Upper lobe of left lung (tissue), 6 donors: ENCODE measurements around the gene FAM169A. TPM values are rescaled to one million over a fixed set of nuclear protein-coding genes. Genes with fewer than 3 reads are reported as not detected.
"Not testable (repeated sequence)": the region's sequence is repeated elsewhere in the genome, so short reads cannot be mapped to it uniquely, and the experiment has no call there.

Experiments
- ATAC-seq, 2 donors: fragments of 200-7000 bp; cut with Tn5 transposase; one replicate each; pipeline ENCODE4 v1.9.1; 2022; ENCODE audit warnings: mild to moderate bottlenecking in 2 of 2, moderate library complexity in 2 of 2; ENCODE audit not compliant: low FRiP score in 2 of 2
- DNase-seq, 2 donors: peaks; one replicate each; pipeline ENCODE4 v3.0.0-alpha.2; 2019 to 2020
- H3K27ac ChIP-seq, 4 donors: fragments of 200-600 bp; sonication (generic); one replicate each; pipeline ENCODE4 v1.5.1; 2016 to 2019
- H3K27me3 ChIP-seq, 4 donors: fragments of 200-600 bp; sonication (generic); one replicate each; pipeline ENCODE4 v1.5.1; 2017 to 2019
- H3K36me3 ChIP-seq, 4 donors: fragments of 200-600 bp; sonication (generic); one replicate each; pipeline ENCODE4 v1.5.1; 2016 to 2019
- H3K4me1 ChIP-seq, 4 donors: fragments of 200-600 bp; sonication (generic); one replicate each; pipeline ENCODE4 v1.5.1; 2018 to 2019
- H3K4me3 ChIP-seq, 4 donors: fragments of 200-600 bp; sonication (generic); one replicate each; pipeline ENCODE4 v1.5.1; 2017 to 2019; ENCODE audit warnings: mild to moderate bottlenecking in 2 of 4, moderate library complexity in 1 of 4
- H3K9me3 ChIP-seq, 4 donors: fragments of 200-600 bp; sonication (generic); one replicate each; pipeline ENCODE4 v1.5.1; 2018 to 2019
- EP300 ChIP-seq, 4 donors: sonication (generic); formaldehyde crosslinking; IDR thresholded peaks; one replicate each; pipeline ENCODE4 v1.5.1; 2017; ENCODE audit warnings: antibody characterized with exemption in 4 of 4, control low read depth in 2 of 4
- POLR2A ChIP-seq, 4 donors: fragments of 450-650 bp; IDR thresholded peaks; one replicate each; pipeline ENCODE4 v1.5.1; 2016 to 2017; ENCODE audit warnings: antibody characterized with exemption in 4 of 4, mild to moderate bottlenecking in 2 of 4
- POLR2AphosphoS5 ChIP-seq, 2 donors: sonication (generic); formaldehyde crosslinking; IDR thresholded peaks; one replicate each; pipeline ENCODE4 v1.5.1; 2017; ENCODE audit warnings: antibody characterized with exemption in 2 of 2
- WGBS, 2 donors: methylation state at CpG; one replicate each; pipeline ENCODE4 v1.1.5; 2017 to 2018; 5-methylcytosine and 5-hydroxymethylcytosine counted together
- small RNA-seq, 4 donors: library from RNA; depleted of rRNA; stranded (forward); fragments of <200 nt; gene quantifications; one replicate each; pipeline ENCODE3, GENCODE V24; 2016
- total RNA-seq, 6 donors: library from RNA; depleted of rRNA in 4 of 6; stranded (reverse); fragments of >200 nt in 4 of 6; gene quantifications; one replicate each; pipeline versions ENCODE4 v1.1.0 to v1.2.1, GENCODE V29; 2016 to 2021
- TF ChIP-seq, protein P1 (sequence below), 6 experiments: fragments of 450-650 bp in 4 of 6; fragments of 200-600 bp in 2 of 6; sonication (generic) in 2 of 6; IDR thresholded peaks; one replicate each; pipeline ENCODE4 v1.5.1; 2016 to 2019; ENCODE audit warnings: antibody characterized with exemption in 6 of 6
- donor health status: DM: no; HTN: no; CAD: no; lungs with moderate emphysema.
- donor health status: DM: no; HTN: yes; CAD: no; lungs with severe emphysema.

Gene FAM169A
- total RNA-seq, 6 donors from 2014 or later = 0.11 to 1.4 (median 1.1) TPM

DNA sequence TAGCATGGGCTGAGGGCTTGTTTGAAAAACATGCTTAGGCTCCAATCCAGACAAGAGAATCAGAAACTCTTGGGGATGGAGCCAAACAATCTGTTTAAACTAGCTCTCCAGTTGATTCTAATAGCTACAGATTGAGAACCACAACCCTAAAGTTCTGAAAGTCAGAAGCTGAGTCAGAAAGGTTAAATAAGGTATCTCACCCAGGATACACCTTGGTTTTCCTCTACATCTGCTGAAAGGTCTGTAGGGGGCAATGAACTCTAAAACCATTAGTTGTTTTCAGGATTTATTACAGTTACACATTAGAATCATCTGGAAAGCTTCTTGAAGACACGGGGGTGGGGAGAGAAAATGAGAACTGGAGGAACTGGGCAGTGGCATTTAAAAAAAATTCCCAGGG, 104.9 kb downstream of the FAM169A start:
- no peak for TF ChIP-seq POLR2AphosphoS5 (IDR thresholded peaks at IDR 0.05)
- 83 to 89% methylated on average over 1 of the region's 1 CpG for WGBS, 2 donors
- H3K27me3 ChIP-seq = no peaks in the 10 kb centered on the region
- no peak for ATAC-seq
- no peak for DNase-seq
- H3K9me3 ChIP-seq = no peaks in the 10 kb centered on the region
- H3K27ac ChIP-seq = no peak overlapping the region
- H3K36me3 ChIP-seq = peaks cover 5 to 54% (median 21%) of the 10 kb centered on the region in 4 donors
- H3K4me3 ChIP-seq = no peak overlapping the region
- peaks cover 14 to 17% (median 15%) of the 10 kb centered on the region in 4 donors for H3K4me1 ChIP-seq

DNA sequence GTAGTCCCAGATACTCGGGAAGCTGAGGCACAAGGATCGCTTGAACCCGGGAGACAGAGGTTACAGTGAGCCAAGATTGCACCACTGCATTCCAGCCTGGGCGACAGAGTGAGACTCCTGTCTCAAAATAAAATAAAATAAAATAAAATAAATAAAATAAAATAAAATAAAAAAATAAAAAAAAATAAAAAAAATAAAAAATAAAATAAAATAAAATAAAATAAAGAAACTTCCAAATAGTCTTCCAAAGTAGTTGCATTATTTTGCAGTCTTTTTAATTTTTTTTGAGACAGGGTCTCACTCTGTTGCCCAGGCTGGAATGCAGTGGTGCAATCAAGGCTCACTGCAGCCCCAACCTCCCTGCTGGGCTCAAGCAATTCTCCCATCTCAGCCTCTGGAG, 117.4 kb downstream of the FAM169A start:
- H3K4me3 ChIP-seq, DNase-seq, H3K27me3 ChIP-seq, H3K9me3 ChIP-seq, ATAC-seq, H3K27ac ChIP-seq, H3K4me1 ChIP-seq: not testable (repeated sequence)
- WGBS, 2 donors = 95 to 100% methylated on average over 4 of the region's 4 CpGs
- peaks cover 4 to 63% (median 34%) of the 10 kb centered on the region in 4 donors for H3K36me3 ChIP-seq

DNA sequence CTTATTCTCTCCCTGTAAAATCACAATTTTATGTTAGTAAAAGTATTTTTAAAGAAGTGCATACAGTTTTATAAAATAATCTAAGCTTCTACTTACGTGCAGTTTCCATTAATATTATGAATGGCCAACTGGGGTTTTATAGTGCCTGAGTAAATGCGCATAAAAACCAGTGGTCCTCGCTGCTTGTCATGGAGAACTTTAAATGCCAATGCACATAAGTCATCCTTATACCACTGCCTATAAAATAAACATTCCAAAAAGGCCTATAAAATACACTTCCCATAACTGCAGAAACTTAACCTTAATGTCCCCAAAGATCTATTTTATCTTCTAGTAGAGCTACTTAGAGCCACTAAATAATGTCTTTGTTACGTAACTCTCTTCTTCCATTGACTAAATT, 127.8 kb downstream of the FAM169A start:
- no peak for ATAC-seq
- H3K9me3 ChIP-seq = no peaks in the 10 kb centered on the region
- no peaks in the 10 kb centered on the region for H3K27me3 ChIP-seq
- no peaks in the 10 kb centered on the region for H3K4me1 ChIP-seq
- no peak overlapping the region for H3K4me3 ChIP-seq
- peaks cover 7 to 79% (median 25%) of the 10 kb centered on the region in 4 donors for H3K36me3 ChIP-seq
- no peak for DNase-seq
- 94 to 97% methylated on average over 4 of the region's 4 CpGs for WGBS, 2 donors
- no peak overlapping the region for H3K27ac ChIP-seq
- no peak for TF ChIP-seq POLR2AphosphoS5 (IDR thresholded peaks at IDR 0.05)
- TF ChIP-seq POLR2A (IDR thresholded peaks at IDR 0.05) = no peak
- TF ChIP-seq, protein P1, sequence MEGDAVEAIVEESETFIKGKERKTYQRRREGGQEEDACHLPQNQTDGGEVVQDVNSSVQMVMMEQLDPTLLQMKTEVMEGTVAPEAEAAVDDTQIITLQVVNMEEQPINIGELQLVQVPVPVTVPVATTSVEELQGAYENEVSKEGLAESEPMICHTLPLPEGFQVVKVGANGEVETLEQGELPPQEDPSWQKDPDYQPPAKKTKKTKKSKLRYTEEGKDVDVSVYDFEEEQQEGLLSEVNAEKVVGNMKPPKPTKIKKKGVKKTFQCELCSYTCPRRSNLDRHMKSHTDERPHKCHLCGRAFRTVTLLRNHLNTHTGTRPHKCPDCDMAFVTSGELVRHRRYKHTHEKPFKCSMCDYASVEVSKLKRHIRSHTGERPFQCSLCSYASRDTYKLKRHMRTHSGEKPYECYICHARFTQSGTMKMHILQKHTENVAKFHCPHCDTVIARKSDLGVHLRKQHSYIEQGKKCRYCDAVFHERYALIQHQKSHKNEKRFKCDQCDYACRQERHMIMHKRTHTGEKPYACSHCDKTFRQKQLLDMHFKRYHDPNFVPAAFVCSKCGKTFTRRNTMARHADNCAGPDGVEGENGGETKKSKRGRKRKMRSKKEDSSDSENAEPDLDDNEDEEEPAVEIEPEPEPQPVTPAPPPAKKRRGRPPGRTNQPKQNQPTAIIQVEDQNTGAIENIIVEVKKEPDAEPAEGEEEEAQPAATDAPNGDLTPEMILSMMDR (IDR thresholded peaks at IDR 0.05) = no peak
- no peak for TF ChIP-seq EP300 (IDR thresholded peaks at IDR 0.05)

DNA sequence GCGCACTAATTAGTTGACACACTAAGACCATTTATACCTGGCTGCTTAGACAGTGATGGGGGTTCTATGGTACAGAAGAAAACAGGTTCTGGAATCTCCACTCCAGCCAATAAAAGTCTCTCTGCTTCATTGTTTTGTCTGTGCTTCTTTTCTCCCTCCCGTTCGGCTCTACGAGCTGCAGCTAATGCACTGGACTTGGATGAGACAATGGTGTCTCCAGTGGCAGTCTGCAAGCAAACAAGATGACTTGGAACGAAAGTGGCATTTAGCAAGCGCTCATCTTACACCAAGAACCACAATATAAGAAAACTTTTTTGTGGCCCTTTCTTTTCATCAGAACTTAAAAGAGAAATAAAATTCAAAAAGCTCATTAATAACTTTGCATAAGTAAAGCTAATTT, 129.4 kb downstream of the FAM169A start:
- WGBS, 2 donors = 87 to 93% methylated on average over 6 of the region's 6 CpGs
- H3K36me3 ChIP-seq = peaks cover 7 to 80% (median 30%) of the 10 kb centered on the region in 4 donors
- no peak for ATAC-seq

More for the DNA sequence above, 129.4 kb downstream of the FAM169A start:
- Histone ChIP-seq H3K4me3 (no peak overlapping the region), H3K27me3 (no peaks in the 10 kb centered on the region), H3K27ac (no peak overlapping the region), H3K4me1 (no peaks in the 10 kb centered on the region), H3K9me3 (no peaks in the 10 kb centered on the region)
- no peak for DNase-seq
- TF ChIP-seq POLR2AphosphoS5 (IDR thresholded peaks at IDR 0.05) = no peak
- TF ChIP-seq, protein P1 (IDR thresholded peaks at IDR 0.05) = no peak

Small RNAs within 50 kb of the gene (small RNA-seq; reads per million reads assigned to genes)
- gene RF00561 = 0 reads per million in 4 donors

Other genes starting within 250 kb of the FAM169A start
- 10 to 100 TPM in 5 of 6 donors, 1 to 10 TPM in 1; 9.5 to 34.1 (median 18.0) TPM for gene ENC1, start 225.7 kb downstream of the FAM169A start, total RNA-seq
- 100 to 1,000 TPM; 128 to 293 (median 184) TPM for gene HEXB, start 181.2 kb downstream of the FAM169A start, total RNA-seq
- 10 to 100 TPM in 5 of 6 donors, 1 to 10 TPM in 1; 6.1 to 33.5 (median 16.0) TPM for gene GFM2, start 99.3 kb downstream of the FAM169A start, total RNA-seq
- gene NSA2, start 99.1 kb downstream of the FAM169A start, total RNA-seq = 10 to 100 TPM; 38.2 to 77.0 (median 49.2) TPM
- 1 to 10 TPM in 5 of 6 donors, under 1 TPM in 1; 0.33 to 3.6 (median 1.8) TPM for gene GCNT4, start 186.2 kb upstream of the FAM169A start, total RNA-seq